Measurements from ENCODE around the gene FIG4. TPM values are rescaled to one million over a fixed set of nuclear protein-coding genes. Genes with fewer than 3 reads are reported as not detected.
"Not testable (repeated sequence)": the region's sequence is repeated elsewhere in the genome, so short reads cannot be mapped to it uniquely, and the experiment has no call there.

Gene FIG4
- total RNA-seq, 1 donor from 2014 or later: 11.7 TPM

GRCh38 chr6:109701774-109702173 lies 10.7 kb downstream of the FIG4 start:
- DNase-seq (ENCODE audit: low read depth): no peak

DNA sequence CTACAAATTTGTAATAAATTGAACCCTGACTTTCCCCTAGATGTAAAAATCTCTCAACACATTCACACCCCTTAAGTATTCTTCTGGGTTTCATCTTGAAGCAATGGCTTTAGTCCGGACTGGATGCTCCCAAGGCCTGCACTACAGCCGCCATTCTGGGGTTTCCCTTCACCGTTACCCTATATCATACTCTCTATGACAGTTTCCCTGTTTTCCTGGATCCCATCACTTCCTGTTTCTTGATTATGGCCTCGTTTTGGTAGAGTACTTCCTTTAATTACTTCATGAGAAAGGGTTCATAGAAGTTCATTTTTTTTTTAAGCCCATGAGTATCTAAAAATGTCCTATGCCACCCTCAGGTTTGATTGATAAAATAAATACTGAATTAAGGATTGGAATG lies 11.7 kb downstream of the FIG4 start:
- no peak for DNase-seq (ENCODE audit: low read depth)

- DNase-seq (ENCODE audit: low read depth): peak; percentile 88
Observed at GRCh38 chr6:109705258-109705657, 14.2 kb downstream of the FIG4 start.

DNA sequence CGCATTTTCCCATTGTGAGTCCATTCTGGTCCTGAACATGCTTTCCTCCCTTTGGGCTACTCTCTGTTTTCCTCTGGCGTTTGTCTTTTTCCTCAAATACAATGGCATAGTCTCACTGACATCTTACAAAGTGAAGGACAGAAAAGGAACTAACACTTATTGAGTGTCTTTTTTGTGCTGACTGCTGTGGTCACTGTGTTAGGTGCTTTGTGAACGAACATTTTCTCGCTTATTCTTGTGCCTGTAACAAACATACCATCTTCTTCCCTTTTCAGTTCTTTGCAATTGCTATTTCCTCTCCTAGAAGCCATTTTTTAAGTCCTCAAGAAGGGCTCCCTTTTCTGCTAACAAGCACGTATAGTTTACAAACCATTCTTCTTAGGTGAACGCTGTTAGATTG lies 15.4 kb downstream of the FIG4 start:
- no peak for DNase-seq (ENCODE audit: low read depth)

GRCh38 chr6:109708099-109708498 lies 17.0 kb downstream of the FIG4 start:
- DNase-seq (ENCODE audit: low read depth): not testable (repeated sequence)

DNA sequence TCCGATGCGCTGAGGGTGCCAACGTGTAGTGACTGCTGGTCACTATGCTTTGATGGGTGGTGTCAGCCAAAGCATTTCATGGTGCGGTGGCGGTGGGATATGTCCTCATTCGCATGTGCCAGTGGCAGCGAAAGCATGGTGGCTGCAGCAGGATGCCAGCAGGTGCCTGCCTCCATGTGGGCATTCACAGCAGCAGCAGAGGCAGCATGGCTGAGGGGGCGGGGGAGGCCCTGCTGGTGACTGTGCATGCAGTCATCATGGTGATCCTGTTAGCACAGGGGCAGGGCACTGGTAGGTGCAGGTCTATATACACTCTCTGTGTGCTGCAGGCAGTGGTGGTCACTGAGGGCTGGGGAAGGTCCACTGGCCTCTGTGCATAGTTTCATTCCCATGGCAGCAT lies 22.0 kb downstream of the FIG4 start:
- DNase-seq (ENCODE audit: low read depth): no peak

GRCh38 chr6:109714166-109714565 lies 23.1 kb downstream of the FIG4 start:
- peak; percentile 27 for DNase-seq (ENCODE audit: low read depth)

GRCh38 chr6:109714611-109715010 lies 23.5 kb downstream of the FIG4 start:
- DNase-seq (ENCODE audit: low read depth): no peak

DNA sequence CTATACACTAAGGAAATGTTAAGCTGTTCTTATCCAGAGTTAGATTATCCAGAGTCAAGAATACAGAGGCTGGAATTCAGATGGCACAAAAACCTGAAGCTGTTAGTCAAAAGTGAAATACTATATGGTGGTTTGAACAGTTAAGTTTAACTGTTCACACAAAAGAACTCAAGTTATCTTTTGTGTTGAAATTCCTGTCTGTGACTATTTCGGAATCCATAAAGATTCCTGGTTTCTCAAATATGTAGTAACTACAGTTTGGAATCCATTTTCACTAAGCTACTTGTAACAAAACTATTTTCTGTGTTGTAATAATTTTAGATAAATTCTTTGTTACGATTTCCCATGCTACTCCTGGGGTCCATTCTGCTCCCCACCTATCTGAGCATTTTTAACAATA lies 24.5 kb downstream of the FIG4 start:
- DNase-seq (ENCODE audit: low read depth): no peak

GRCh38 chr6:109717971-109718370 lies 26.9 kb downstream of the FIG4 start:
- no peak for DNase-seq (ENCODE audit: low read depth)

- no peak for DNase-seq (ENCODE audit: low read depth)
Observed at GRCh38 chr6:109718991-109719390, 27.9 kb downstream of the FIG4 start.

- DNase-seq (ENCODE audit: low read depth): no peak
Observed at GRCh38 chr6:109720311-109720710, 29.2 kb downstream of the FIG4 start.

GRCh38 chr6:109722011-109722410 lies 30.9 kb downstream of the FIG4 start:
- DNase-seq (ENCODE audit: low read depth): no peak

DNA sequence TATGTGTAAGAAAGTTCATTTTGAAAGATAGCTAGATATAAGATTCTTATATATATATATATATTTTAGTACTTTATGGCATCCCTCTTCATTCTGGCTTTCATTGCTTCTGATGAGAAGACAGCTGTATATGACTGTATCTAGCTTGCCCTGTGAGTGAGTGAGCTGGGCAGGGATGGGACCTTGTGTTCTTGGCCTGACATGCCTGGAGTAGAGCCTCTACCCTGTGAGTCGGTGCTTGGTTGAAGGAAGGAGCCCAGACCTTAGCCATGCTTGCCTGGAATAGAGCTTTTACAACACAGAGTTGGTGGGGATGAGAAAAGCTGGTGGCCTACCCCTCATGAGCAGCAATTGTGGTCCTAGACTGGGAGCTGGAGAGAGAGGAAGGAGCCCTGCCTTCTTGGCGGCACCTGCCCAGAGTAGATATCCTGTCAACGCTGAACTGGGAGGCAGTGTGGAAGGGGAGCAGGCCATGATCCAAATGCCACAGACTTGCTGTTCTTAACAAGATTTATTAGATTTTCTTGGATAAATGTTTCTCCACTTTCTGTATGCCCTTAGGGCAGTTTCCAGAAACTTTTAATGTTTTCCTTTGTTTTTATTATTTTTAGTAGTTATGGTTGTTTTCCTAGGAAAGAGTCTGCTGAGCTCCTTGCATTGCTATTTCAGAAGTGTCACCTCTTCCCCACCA lies 31.6 kb downstream of the FIG4 start:
- DNase-seq (ENCODE audit: low read depth): no peak

DNA sequence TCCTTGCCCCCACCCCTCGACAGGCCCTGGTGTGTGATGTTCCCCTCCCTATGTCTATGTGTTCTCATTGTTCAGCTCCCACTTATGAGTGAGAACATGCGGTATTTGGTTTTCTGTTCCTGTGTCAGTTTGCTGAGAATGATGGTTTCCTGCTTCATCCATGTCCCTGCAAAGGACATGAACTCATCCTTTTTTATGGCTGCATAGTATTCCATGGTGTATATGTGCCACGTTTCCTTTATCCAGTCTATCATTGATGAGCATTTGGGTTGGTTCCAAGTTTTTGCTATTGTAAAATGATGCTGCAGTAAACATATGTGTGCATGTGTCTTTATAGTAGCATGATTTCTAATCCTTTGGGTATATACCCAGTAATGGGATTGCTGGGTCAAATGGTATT lies 34.2 kb downstream of the FIG4 start:
- not testable (repeated sequence) for DNase-seq (ENCODE audit: low read depth)

DNA sequence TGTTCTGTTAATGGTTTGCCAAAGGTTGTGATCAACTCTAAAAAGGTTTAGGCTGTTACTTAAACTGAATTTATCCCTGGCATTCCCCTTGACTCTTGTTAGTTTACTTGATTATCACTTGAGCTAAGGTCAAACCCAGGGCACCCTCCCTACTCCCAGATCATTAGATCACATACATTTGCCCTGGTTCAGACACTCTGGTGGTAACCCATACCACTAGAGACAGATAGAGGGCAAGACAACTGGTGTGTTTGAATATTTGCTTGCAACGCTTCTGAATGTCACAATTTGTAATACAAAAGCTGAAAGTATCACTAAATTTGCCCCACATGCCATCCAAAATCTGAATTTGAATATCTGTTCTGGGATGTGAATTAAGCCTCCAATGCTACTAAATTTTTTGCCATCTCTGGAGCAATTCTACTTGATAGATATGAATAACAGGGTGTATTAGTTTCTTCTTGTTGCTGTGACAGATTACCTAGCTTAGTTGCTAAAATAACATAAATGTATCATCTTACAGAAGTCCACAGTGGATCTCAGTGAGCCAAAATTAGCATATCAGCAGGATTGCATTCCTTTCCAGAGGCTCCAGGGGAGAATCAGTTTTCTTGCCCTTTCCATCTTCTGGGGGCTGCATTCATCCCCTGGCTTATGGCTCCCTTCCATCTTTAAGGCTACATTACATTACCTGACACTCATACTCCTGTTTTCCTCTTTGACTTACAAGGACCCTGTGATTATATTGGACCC lies 45.4 kb downstream of the FIG4 start:
- DNase-seq (ENCODE audit: low read depth): no peak

DNA sequence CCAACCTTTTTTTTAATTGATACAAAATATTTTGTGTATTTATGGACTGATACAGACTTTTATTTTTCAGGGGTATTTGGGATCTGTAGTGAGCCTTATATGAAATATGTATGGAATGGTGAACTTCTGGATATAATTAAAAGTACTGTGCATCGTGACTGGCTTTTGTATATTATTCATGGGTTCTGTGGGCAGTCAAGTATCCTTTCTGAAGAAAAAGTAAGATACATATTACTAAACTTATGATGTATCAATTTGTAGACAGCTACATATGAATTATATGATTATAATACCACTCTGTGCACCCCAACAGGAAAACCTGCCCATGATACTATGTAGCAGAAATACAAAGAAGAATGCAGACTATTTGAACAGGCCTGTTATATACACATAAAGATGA lies 47.2 kb downstream of the FIG4 start:
- no peak for DNase-seq (ENCODE audit: low read depth)

GRCh38 chr6:109738667-109739066 lies 47.6 kb downstream of the FIG4 start:
- no peak for DNase-seq (ENCODE audit: low read depth)

DNA sequence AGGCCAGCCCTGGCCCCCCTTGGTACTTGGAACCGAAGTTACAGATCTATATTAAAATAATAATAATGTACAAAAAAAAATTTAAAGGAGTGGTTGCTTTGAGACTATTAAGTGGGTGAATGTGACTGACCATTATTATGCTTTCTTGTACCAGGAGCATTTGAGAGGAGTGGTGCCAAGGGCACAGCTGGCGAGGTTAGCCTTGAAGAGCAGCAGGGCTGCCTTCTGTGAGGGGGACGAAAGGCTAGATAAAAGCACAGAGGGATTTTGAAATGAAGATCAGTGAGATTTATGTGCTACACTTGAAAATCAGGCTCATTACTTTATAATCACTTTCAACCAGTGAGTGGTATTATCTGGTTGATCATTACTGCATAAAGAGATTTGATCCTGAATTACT lies 48.6 kb downstream of the FIG4 start:
- peak; percentile 8 for DNase-seq (ENCODE audit: low read depth)

- DNase-seq (ENCODE audit: low read depth): no peak
Observed at GRCh38 chr6:109740787-109741186, 49.7 kb downstream of the FIG4 start.

DNA sequence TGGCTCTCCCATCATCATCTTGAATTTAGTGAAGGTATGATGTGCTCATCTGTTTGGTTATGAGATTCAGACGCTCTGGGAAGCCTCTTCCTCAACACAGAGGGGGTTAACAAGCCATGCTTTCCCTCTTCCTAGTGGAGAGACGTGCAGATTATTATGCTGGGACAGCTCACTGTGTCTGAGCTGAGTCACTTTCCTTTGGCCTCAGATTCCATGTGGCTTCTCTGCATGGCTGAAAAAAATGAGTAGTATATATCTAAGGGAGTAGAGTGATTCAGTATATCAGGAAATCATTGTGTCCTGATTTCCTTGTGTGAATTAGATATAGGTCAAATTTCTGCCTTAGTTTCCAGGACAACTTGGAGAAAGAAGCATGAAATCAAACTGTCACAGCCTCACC lies 52.6 kb downstream of the FIG4 start:
- peak; percentile 47 for DNase-seq (ENCODE audit: low read depth)

DNA sequence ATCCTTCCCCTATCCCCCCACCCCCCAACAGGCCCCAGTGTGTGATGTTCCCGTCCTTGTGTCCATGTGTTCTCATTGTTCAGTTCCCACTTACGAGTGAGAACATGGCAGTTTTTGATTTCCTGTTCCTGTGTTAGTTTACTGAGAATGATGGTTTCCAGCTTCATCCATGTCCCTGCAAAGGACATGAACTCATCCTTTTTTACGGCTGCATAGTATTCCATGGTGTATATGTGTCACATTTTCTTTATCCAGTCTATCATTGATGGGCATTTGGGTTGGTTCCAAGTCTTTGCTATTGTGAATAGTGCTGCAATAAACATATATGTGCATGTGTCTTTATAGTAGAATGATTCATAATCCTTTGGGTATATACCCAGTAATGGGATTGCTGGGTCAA lies 53.7 kb downstream of the FIG4 start:
- DNase-seq (ENCODE audit: low read depth): not testable (repeated sequence)

- no peak for DNase-seq (ENCODE audit: low read depth)
Observed at GRCh38 chr6:109747221-109747620, 56.1 kb downstream of the FIG4 start.
